ENCODE measurements around the gene SYNE1.

SYNE1 gene

GRCh38 chr6:152380993-152381898 lies 255.9 kb downstream of the SYNE1 start:
- H3K79me2 ChIP-seq (ENCODE audit: control insufficient read depth, insufficient read depth, low read length), result no peaks in the 10 kb centered on the region
- H3K4ac ChIP-seq (ENCODE audit: low read depth, low read length), result no peak overlapping the region
- DNase-seq, result peak; percentile 94
- H3K56ac ChIP-seq (ENCODE audit: low read length), result no peak overlapping the region
- H3K23ac ChIP-seq (ENCODE audit: low read length), result no peak overlapping the region
- H3K79me1 ChIP-seq (ENCODE audit: low read length), result no peaks in the 10 kb centered on the region
- H2AK5ac ChIP-seq (ENCODE audit: low read length), result no peak overlapping the region
- H4K5ac ChIP-seq (ENCODE audit: low read length), result no peak overlapping the region
- H2BK5ac ChIP-seq (ENCODE audit: low read length), result no peak overlapping the region
- no peak overlapping the region for H3K27ac ChIP-seq (ENCODE audit: low read depth, low read length)
- no peaks in the 10 kb centered on the region for H3K27me3 ChIP-seq (ENCODE audit: insufficient read depth, low read length, poor library complexity)
- no peaks in the 10 kb centered on the region for H3K4me1 ChIP-seq (ENCODE audit: control insufficient read depth, low read depth, low read length)
- H3K9ac ChIP-seq (ENCODE audit: low read length), result no peak overlapping the region
- no CpG with 5 or more reads among the region's 17 CpGs for WGBS (ENCODE audit: extremely low coverage, insufficient coverage, low lambda C conversion rate)
- no peak overlapping the region for H3K4me2 ChIP-seq (ENCODE audit: low read length)
- H2BK15ac ChIP-seq (replicated peaks; ENCODE audit: low read depth), result no peak overlapping the region
- H3K4me3 ChIP-seq (ENCODE audit: low read length), result no peak overlapping the region
- H2BK120ac ChIP-seq (ENCODE audit: low read depth, low read length), result no peak overlapping the region
- no peak overlapping the region for H4K8ac ChIP-seq (ENCODE audit: low read depth, low read length)
- peak overlapping the region; percentile 6 for H3K18ac ChIP-seq (ENCODE audit: low read length)
- no peaks in the 10 kb centered on the region for H3K36me3 ChIP-seq (ENCODE audit: control insufficient read depth, insufficient read depth, low read length)

- Histone ChIP-seq H3K4me1 (ENCODE audit: control insufficient read depth, low read depth, low read length) (no peaks in the 10 kb centered on the region), H3K9ac (ENCODE audit: low read length) (no peak overlapping the region), H3K4ac (ENCODE audit: low read depth, low read length) (no peak overlapping the region), H3K79me2 (ENCODE audit: control insufficient read depth, insufficient read depth, low read length) (no peaks in the 10 kb centered on the region), H2BK120ac (ENCODE audit: low read depth, low read length) (no peak overlapping the region), H3K36me3 (ENCODE audit: control insufficient read depth, insufficient read depth, low read length) (no peaks in the 10 kb centered on the region), H3K4me3 (ENCODE audit: low read length) (no peak overlapping the region), H3K56ac (ENCODE audit: low read length) (no peak overlapping the region), H4K5ac (ENCODE audit: low read length) (no peak overlapping the region), H2BK5ac (ENCODE audit: low read length) (no peak overlapping the region), H3K18ac (ENCODE audit: low read length) (no peak overlapping the region), H3K27ac (ENCODE audit: low read depth, low read length) (no peak overlapping the region), H3K27me3 (ENCODE audit: insufficient read depth, low read length, poor library complexity) (no peaks in the 10 kb centered on the region), H3K4me2 (ENCODE audit: low read length) (no peak overlapping the region), H3K79me1 (ENCODE audit: low read length) (no peaks in the 10 kb centered on the region), H3K23ac (ENCODE audit: low read length) (no peak overlapping the region), H2AK5ac (ENCODE audit: low read length) (no peak overlapping the region), H2BK15ac (replicated peaks; ENCODE audit: low read depth) (no peak overlapping the region), H4K8ac (ENCODE audit: low read depth, low read length) (no peak overlapping the region)
- DNase-seq, result peak; percentile 51
- no CpG with 5 or more reads among the region's 5 CpGs for WGBS (ENCODE audit: extremely low coverage, insufficient coverage, low lambda C conversion rate)
Observed at GRCh38 chr6:152380351-152380767, 256.8 kb downstream of the SYNE1 start.

GRCh38 chr6:152379423-152379822 lies 257.7 kb downstream of the SYNE1 start:
- no peak overlapping the region for H2BK5ac ChIP-seq (ENCODE audit: low read length)
- H3K9ac ChIP-seq (ENCODE audit: low read length), result no peak overlapping the region
- H3K27ac ChIP-seq (ENCODE audit: low read depth, low read length), result no peak overlapping the region
- H2BK15ac ChIP-seq (replicated peaks; ENCODE audit: low read depth), result no peak overlapping the region
- H3K4me3 ChIP-seq (ENCODE audit: low read length), result no peak overlapping the region
- no peak overlapping the region for H2BK120ac ChIP-seq (ENCODE audit: low read depth, low read length)
- H3K79me1 ChIP-seq (ENCODE audit: low read length), result no peaks in the 10 kb centered on the region
- H4K5ac ChIP-seq (ENCODE audit: low read length), result no peak overlapping the region
- no peaks in the 10 kb centered on the region for H3K4me1 ChIP-seq (ENCODE audit: control insufficient read depth, low read depth, low read length)
- no peaks in the 10 kb centered on the region for H3K36me3 ChIP-seq (ENCODE audit: control insufficient read depth, insufficient read depth, low read length)
- H3K27me3 ChIP-seq (ENCODE audit: insufficient read depth, low read length, poor library complexity), result no peaks in the 10 kb centered on the region
- no peak overlapping the region for H4K8ac ChIP-seq (ENCODE audit: low read depth, low read length)
- H3K56ac ChIP-seq (ENCODE audit: low read length), result no peak overlapping the region
- no peak overlapping the region for H2AK5ac ChIP-seq (ENCODE audit: low read length)
- no peak overlapping the region for H3K18ac ChIP-seq (ENCODE audit: low read length)
- H3K4me2 ChIP-seq (ENCODE audit: low read length), result no peak overlapping the region
- H3K4ac ChIP-seq (ENCODE audit: low read depth, low read length), result no peak overlapping the region
- no peaks in the 10 kb centered on the region for H3K79me2 ChIP-seq (ENCODE audit: control insufficient read depth, insufficient read depth, low read length)
- H3K23ac ChIP-seq (ENCODE audit: low read length), result no peak overlapping the region
- DNase-seq, result no peak

GRCh38 chr6:152378169-152378568 lies 259.0 kb downstream of the SYNE1 start:
- Histone ChIP-seq H2BK15ac (replicated peaks; ENCODE audit: low read depth) (no peak overlapping the region), H3K27ac (ENCODE audit: low read depth, low read length) (no peak overlapping the region), H4K5ac (ENCODE audit: low read length) (no peak overlapping the region), H3K4me2 (ENCODE audit: low read length) (no peak overlapping the region), H3K79me1 (ENCODE audit: low read length) (no peaks in the 10 kb centered on the region), H2BK5ac (ENCODE audit: low read length) (no peak overlapping the region), H2BK120ac (ENCODE audit: low read depth, low read length) (no peak overlapping the region), H3K4me1 (ENCODE audit: control insufficient read depth, low read depth, low read length) (no peaks in the 10 kb centered on the region), H3K4me3 (ENCODE audit: low read length) (no peak overlapping the region), H3K36me3 (ENCODE audit: control insufficient read depth, insufficient read depth, low read length) (no peaks in the 10 kb centered on the region), H3K79me2 (ENCODE audit: control insufficient read depth, insufficient read depth, low read length) (no peaks in the 10 kb centered on the region), H3K27me3 (ENCODE audit: insufficient read depth, low read length, poor library complexity) (no peaks in the 10 kb centered on the region), H3K56ac (ENCODE audit: low read length) (no peak overlapping the region), H3K9ac (ENCODE audit: low read length) (no peak overlapping the region), H3K18ac (ENCODE audit: low read length) (no peak overlapping the region), H3K4ac (ENCODE audit: low read depth, low read length) (no peak overlapping the region), H3K23ac (ENCODE audit: low read length) (no peak overlapping the region), H4K8ac (ENCODE audit: low read depth, low read length) (no peak overlapping the region), H2AK5ac (ENCODE audit: low read length) (no peak overlapping the region)
- no CpG with 5 or more reads among the region's 4 CpGs for WGBS (ENCODE audit: extremely low coverage, insufficient coverage, low lambda C conversion rate)
- DNase-seq, result peak; percentile 43

GRCh38 chr6:152375197-152375596 lies 262.0 kb downstream of the SYNE1 start:
- H3K18ac ChIP-seq (ENCODE audit: low read length), result no peak overlapping the region
- H3K79me2 ChIP-seq (ENCODE audit: control insufficient read depth, insufficient read depth, low read length), result no peaks in the 10 kb centered on the region
- H3K79me1 ChIP-seq (ENCODE audit: low read length), result no peaks in the 10 kb centered on the region
- no peak overlapping the region for H3K23ac ChIP-seq (ENCODE audit: low read length)
- no peak overlapping the region for H2BK5ac ChIP-seq (ENCODE audit: low read length)
- H3K56ac ChIP-seq (ENCODE audit: low read length), result no peak overlapping the region
- no peak overlapping the region for H3K4ac ChIP-seq (ENCODE audit: low read depth, low read length)
- no peak for DNase-seq
- H2AK5ac ChIP-seq (ENCODE audit: low read length), result no peak overlapping the region
- no peak overlapping the region for H3K27ac ChIP-seq (ENCODE audit: low read depth, low read length)
- no peak overlapping the region for H3K4me2 ChIP-seq (ENCODE audit: low read length)
- no peaks in the 10 kb centered on the region for H3K36me3 ChIP-seq (ENCODE audit: control insufficient read depth, insufficient read depth, low read length)
- no peaks in the 10 kb centered on the region for H3K27me3 ChIP-seq (ENCODE audit: insufficient read depth, low read length, poor library complexity)
- no peak overlapping the region for H2BK15ac ChIP-seq (replicated peaks; ENCODE audit: low read depth)
- no peak overlapping the region for H3K4me3 ChIP-seq (ENCODE audit: low read length)
- H4K8ac ChIP-seq (ENCODE audit: low read depth, low read length), result no peak overlapping the region
- H3K9ac ChIP-seq (ENCODE audit: low read length), result no peak overlapping the region
- WGBS (ENCODE audit: extremely low coverage, insufficient coverage, low lambda C conversion rate), result no CpG with 5 or more reads among the region's 6 CpGs
- no peak overlapping the region for H4K5ac ChIP-seq (ENCODE audit: low read length)
- no peak overlapping the region for H2BK120ac ChIP-seq (ENCODE audit: low read depth, low read length)
- H3K4me1 ChIP-seq (ENCODE audit: control insufficient read depth, low read depth, low read length), result no peaks in the 10 kb centered on the region

- no peak overlapping the region for H2BK5ac ChIP-seq (ENCODE audit: low read length)
- no CpG with 5 or more reads among the region's 2 CpGs for WGBS (ENCODE audit: extremely low coverage, insufficient coverage, low lambda C conversion rate)
- H3K23ac ChIP-seq (ENCODE audit: low read length), result no peak overlapping the region
- no peak overlapping the region for H3K4me3 ChIP-seq (ENCODE audit: low read length)
- no peak overlapping the region for H2BK120ac ChIP-seq (ENCODE audit: low read depth, low read length)
- H3K27ac ChIP-seq (ENCODE audit: low read depth, low read length), result no peak overlapping the region
- H3K4ac ChIP-seq (ENCODE audit: low read depth, low read length), result no peak overlapping the region
- H4K8ac ChIP-seq (ENCODE audit: low read depth, low read length), result no peak overlapping the region
- no peak overlapping the region for H3K56ac ChIP-seq (ENCODE audit: low read length)
- no peak overlapping the region for H3K4me2 ChIP-seq (ENCODE audit: low read length)
- H3K18ac ChIP-seq (ENCODE audit: low read length), result no peak overlapping the region
- H3K36me3 ChIP-seq (ENCODE audit: control insufficient read depth, insufficient read depth, low read length), result no peaks in the 10 kb centered on the region
- no peaks in the 10 kb centered on the region for H3K4me1 ChIP-seq (ENCODE audit: control insufficient read depth, low read depth, low read length)
- no peaks in the 10 kb centered on the region for H3K27me3 ChIP-seq (ENCODE audit: insufficient read depth, low read length, poor library complexity)
- no peak overlapping the region for H3K9ac ChIP-seq (ENCODE audit: low read length)
- no peaks in the 10 kb centered on the region for H3K79me2 ChIP-seq (ENCODE audit: control insufficient read depth, insufficient read depth, low read length)
- H3K79me1 ChIP-seq (ENCODE audit: low read length), result no peaks in the 10 kb centered on the region
- H4K5ac ChIP-seq (ENCODE audit: low read length), result no peak overlapping the region
- DNase-seq, result no peak
- no peak overlapping the region for H2AK5ac ChIP-seq (ENCODE audit: low read length)
- no peak overlapping the region for H2BK15ac ChIP-seq (replicated peaks; ENCODE audit: low read depth)
Observed at GRCh38 chr6:152372945-152373344, 264.2 kb downstream of the SYNE1 start.
